Activated CD8-positive, alpha-beta memory T cell treated with anti-CD3 and anti-CD28 coated beads for 4 hours (primary cell): Measurements from ENCODE around the gene PRKRIP1.
"Not testable (repeated sequence)": the region's sequence is repeated elsewhere in the genome, so short reads cannot be mapped to it uniquely, and the experiment has no call there.

Experiments
- DNase-seq, 2 donors: peaks; one replicate each; pipeline ENCODE4 v3.0.0-alpha.2; 2020; ENCODE audit warnings: low read depth in 2 of 2

The PRKRIP1 gene

GRCh38 chr7:102395873-102396709, at the start of gene PRKRIP1:
Gene PRKRIP1, plus strand, starts transcription at chr7:102396363. Its CDS starts 49 bp downstream, at chr7:102396412.
- peak; percentile 71 to 81 for DNase-seq

GRCh38 chr7:102346983-102347382, 49.2 kb upstream of the PRKRIP1 start:
- not testable (repeated sequence) for DNase-seq

GRCh38 chr7:102356344-102356743, 39.8 kb upstream of the PRKRIP1 start, which contains the start of gene SPDYE6:
Gene SPDYE6, minus strand, starts transcription at chr7:102356444. Its CDS starts 421 bp downstream, at chr7:102356023.
- DNase-seq = not testable (repeated sequence)

- DNase-seq = peak; percentile 84 to 90
These were observed 32.4 kb upstream of the PRKRIP1 start for GRCh38 chr7:102363549-102364393.

- not testable (repeated sequence) for DNase-seq
These were observed 31.7 kb upstream of the PRKRIP1 start for GRCh38 chr7:102364394-102364886.

- DNase-seq = not testable (repeated sequence)
These were observed 30.8 kb upstream of the PRKRIP1 start for GRCh38 chr7:102365390-102365789.

- DNase-seq = not testable (repeated sequence)
These were observed 26.1 kb upstream of the PRKRIP1 start for GRCh38 chr7:102370038-102370437.

GRCh38 chr7:102372796-102373195, 23.4 kb upstream of the PRKRIP1 start:
- DNase-seq = not testable (repeated sequence)

- DNase-seq = no peak
These were observed 19.1 kb upstream of the PRKRIP1 start for GRCh38 chr7:102376964-102377466.

GRCh38 chr7:102380837-102381236, 15.3 kb upstream of the PRKRIP1 start:
- DNase-seq = not testable (repeated sequence)

GRCh38 chr7:102381696-102382425, 14.3 kb upstream of the PRKRIP1 start:
- DNase-seq = not testable (repeated sequence)

- no peak for DNase-seq
These were observed 9.1 kb upstream of the PRKRIP1 start for GRCh38 chr7:102387064-102387463.

- DNase-seq = no peak
These were observed 6.4 kb upstream of the PRKRIP1 start for GRCh38 chr7:102389810-102390209.

GRCh38 chr7:102390697-102391484, 5.3 kb upstream of the PRKRIP1 start:
- peak; percentile 35 to 45 for DNase-seq

GRCh38 chr7:102392330-102392729, 3.8 kb upstream of the PRKRIP1 start:
- DNase-seq = no peak

GRCh38 chr7:102393467-102393866, 2.7 kb upstream of the PRKRIP1 start:
- no peak for DNase-seq

GRCh38 chr7:102395592-102395872, 631 bp upstream of the PRKRIP1 start:
- DNase-seq = no peak

GRCh38 chr7:102396710-102397019, 502 bp downstream of the PRKRIP1 start:
- DNase-seq = no peak

- no peak for DNase-seq
These were observed 2.4 kb downstream of the PRKRIP1 start for GRCh38 chr7:102398543-102398942.

- no peak for DNase-seq
These were observed 4.2 kb downstream of the PRKRIP1 start for GRCh38 chr7:102400360-102400759.

- DNase-seq = no peak
These were observed 7.4 kb downstream of the PRKRIP1 start for GRCh38 chr7:102403563-102403962.
